ENCODE measurements around the gene RAB9A.

The RAB9A gene

DNA sequence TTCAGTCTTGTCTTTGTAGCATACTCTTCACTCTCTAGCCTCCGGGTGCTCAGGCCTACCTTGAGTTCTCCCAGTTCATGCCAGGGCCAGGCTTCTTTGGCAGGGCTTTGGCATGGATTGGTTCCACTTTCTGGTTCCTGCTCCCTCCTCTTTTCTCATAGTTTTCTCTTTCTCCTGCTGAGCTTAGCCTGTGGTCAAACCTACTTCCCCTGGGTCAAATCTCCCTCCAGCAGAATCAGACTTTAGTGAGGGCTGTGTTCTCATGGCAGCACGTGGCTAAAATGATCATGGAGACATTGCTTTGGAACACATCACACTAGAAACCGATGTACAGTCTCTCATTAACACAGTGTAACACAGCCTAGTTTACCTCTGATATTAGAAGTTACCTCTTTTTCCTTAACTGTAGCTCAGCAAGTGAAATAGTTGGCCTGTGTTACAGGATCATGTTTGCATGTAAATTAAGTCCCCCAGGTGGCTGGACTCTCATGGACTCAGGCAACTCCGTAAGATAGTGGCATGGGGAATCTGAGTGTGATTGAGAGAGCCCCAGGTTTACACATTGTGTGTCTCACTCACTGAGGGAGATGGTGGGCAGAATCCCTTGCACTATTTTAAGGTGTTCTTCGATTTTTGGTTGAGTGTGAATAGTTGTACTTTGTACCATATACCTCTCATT lies 13.3 kb downstream of the RAB9A start:
- no peak overlapping the region for H3K9ac ChIP-seq (ENCODE audit: low read length)
- DNase-seq: no peak
- no peak overlapping the region for H3K4me2 ChIP-seq (ENCODE audit: low read length, poor library complexity, severe bottlenecking)
- no peak overlapping the region for H2BK5ac ChIP-seq (ENCODE audit: low read depth, low read length, poor library complexity, severe bottlenecking)
- H3K4me3 ChIP-seq (ENCODE audit: insufficient read depth in 1 of 2, low read depth in 1 of 2, low read length in 2 of 2): no peak overlapping the region
- H4K8ac ChIP-seq (ENCODE audit: low read length): no peak overlapping the region
- no peak overlapping the region for H3K4ac ChIP-seq (ENCODE audit: low read depth in 1 of 2, low read length in 2 of 2)
- no peak overlapping the region for H3K23ac ChIP-seq (ENCODE audit: low read length in 2 of 2)
- no peaks in the 10 kb centered on the region for H3K27me3 ChIP-seq (ENCODE audit: control insufficient read depth in 1 of 2, insufficient read depth in 1 of 2, low read length in 2 of 2)
- no peak overlapping the region for H2BK15ac ChIP-seq (ENCODE audit: low read depth, poor library complexity, severe bottlenecking)
- no peak overlapping the region for H2BK12ac ChIP-seq (ENCODE audit: low read length in 2 of 2)
- peaks cover 0 to 21% of the 10 kb centered on the region in 2 experiments for H3K36me3 ChIP-seq (ENCODE audit: control insufficient read depth in 1 of 2, insufficient read depth in 2 of 2, low read depth in 1 of 2, low read length in 2 of 2)
- H2AK5ac ChIP-seq (ENCODE audit: low read length, severe bottlenecking): no peak overlapping the region
- H2AFZ ChIP-seq (ENCODE audit: low read depth, low read length): no peak overlapping the region
- H3K9me3 ChIP-seq (ENCODE audit: control insufficient read depth, low read length): no peaks in the 10 kb centered on the region
- H2BK120ac ChIP-seq (ENCODE audit: low read depth, low read length): no peak overlapping the region
- no peak overlapping the region for H3K27ac ChIP-seq (ENCODE audit: low read length, poor library complexity, severe bottlenecking)
- WGBS: 96% methylated on average over 4 of the region's 5 CpGs
- H4K91ac ChIP-seq (ENCODE audit: low read length): no peak overlapping the region
- no peaks in the 10 kb centered on the region for H3K79me1 ChIP-seq (replicated peaks; ENCODE audit: low read length, poor library complexity, severe bottlenecking)
- no peak overlapping the region for H3K18ac ChIP-seq (ENCODE audit: low read depth in 1 of 2, low read length in 2 of 2)
- H3K14ac ChIP-seq (ENCODE audit: low read length in 2 of 2): no peak overlapping the region
- peaks cover 3% of the 10 kb centered on the region for H3K4me1 ChIP-seq (ENCODE audit: control insufficient read depth, insufficient read depth, low read depth, low read length)

GRCh38 chrX:13703135-13703534 lies 14.2 kb downstream of the RAB9A start:
- no peak overlapping the region for H2AFZ ChIP-seq (ENCODE audit: low read depth, low read length)
- no peak overlapping the region for H3K18ac ChIP-seq (ENCODE audit: low read depth in 1 of 2, low read length in 2 of 2)
- H2BK12ac ChIP-seq (ENCODE audit: low read length in 2 of 2): no peak overlapping the region
- no peaks in the 10 kb centered on the region for H3K27me3 ChIP-seq (ENCODE audit: control insufficient read depth in 1 of 2, insufficient read depth in 1 of 2, low read length in 2 of 2)
- DNase-seq: no peak
- H2AK5ac ChIP-seq (ENCODE audit: low read length, severe bottlenecking): no peak overlapping the region
- no peak overlapping the region for H4K8ac ChIP-seq (ENCODE audit: low read length)
- no peak overlapping the region for H3K9ac ChIP-seq (ENCODE audit: low read length)
- peaks cover 3% of the 10 kb centered on the region for H3K4me1 ChIP-seq (ENCODE audit: control insufficient read depth, insufficient read depth, low read depth, low read length)
- 100% methylated on average over 1 of the region's 3 CpGs for WGBS
- no peak overlapping the region for H3K4ac ChIP-seq (ENCODE audit: low read depth in 1 of 2, low read length in 2 of 2)
- no peak overlapping the region for H2BK15ac ChIP-seq (ENCODE audit: low read depth, poor library complexity, severe bottlenecking)
- H4K91ac ChIP-seq (ENCODE audit: low read length): no peak overlapping the region
- no peaks in the 10 kb centered on the region for H3K79me1 ChIP-seq (replicated peaks; ENCODE audit: low read length, poor library complexity, severe bottlenecking)
- H3K23ac ChIP-seq (ENCODE audit: low read length in 2 of 2): no peak overlapping the region
- H3K4me2 ChIP-seq (ENCODE audit: low read length, poor library complexity, severe bottlenecking): no peak overlapping the region
- no peak overlapping the region for H3K27ac ChIP-seq (ENCODE audit: low read length, poor library complexity, severe bottlenecking)
- H3K4me3 ChIP-seq (ENCODE audit: insufficient read depth in 1 of 2, low read depth in 1 of 2, low read length in 2 of 2): no peak overlapping the region
- no peak overlapping the region for H2BK5ac ChIP-seq (ENCODE audit: low read depth, low read length, poor library complexity, severe bottlenecking)
- no peak overlapping the region for H2BK120ac ChIP-seq (ENCODE audit: low read depth, low read length)
- H3K36me3 ChIP-seq (ENCODE audit: control insufficient read depth in 1 of 2, insufficient read depth in 2 of 2, low read depth in 1 of 2, low read length in 2 of 2): peaks cover 0 to 30% of the 10 kb centered on the region in 2 experiments
- H3K14ac ChIP-seq (ENCODE audit: low read length in 2 of 2): no peak overlapping the region
- H3K9me3 ChIP-seq (ENCODE audit: control insufficient read depth, low read length): no peaks in the 10 kb centered on the region

DNA sequence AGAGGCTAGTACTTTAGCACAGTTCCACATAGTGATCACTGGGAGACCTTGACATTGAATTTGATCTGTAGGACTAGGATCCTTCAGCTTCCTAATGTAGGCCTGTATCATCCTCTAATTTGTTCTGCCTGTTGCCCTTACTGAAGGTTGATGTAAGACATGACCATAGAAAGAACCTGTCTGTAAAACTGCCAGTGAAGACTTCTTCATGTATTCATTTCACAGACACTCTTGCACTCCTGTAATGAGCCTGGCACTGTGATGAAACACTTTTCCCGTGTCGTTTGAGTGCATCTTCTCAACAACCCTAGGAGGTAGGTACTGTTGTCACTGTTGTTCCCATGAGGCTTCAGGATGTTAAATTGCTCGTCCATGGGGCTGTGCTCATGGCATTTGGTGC lies 14.7 kb downstream of the RAB9A start:
- WGBS: 100% methylated on average over 1 of the region's 3 CpGs
- H3K18ac ChIP-seq (ENCODE audit: low read depth in 1 of 2, low read length in 2 of 2): no peak overlapping the region
- no peak overlapping the region for H2AK5ac ChIP-seq (ENCODE audit: low read length, severe bottlenecking)
- H2BK15ac ChIP-seq (ENCODE audit: low read depth, poor library complexity, severe bottlenecking): no peak overlapping the region
- H2BK5ac ChIP-seq (ENCODE audit: low read depth, low read length, poor library complexity, severe bottlenecking): no peak overlapping the region
- H3K14ac ChIP-seq (ENCODE audit: low read length in 2 of 2): no peak overlapping the region
- DNase-seq: no peak
- H3K23ac ChIP-seq (ENCODE audit: low read length in 2 of 2): no peak overlapping the region
- no peaks in the 10 kb centered on the region for H3K27me3 ChIP-seq (ENCODE audit: control insufficient read depth in 1 of 2, insufficient read depth in 1 of 2, low read length in 2 of 2)
- H4K8ac ChIP-seq (ENCODE audit: low read length): no peak overlapping the region
- H3K9ac ChIP-seq (ENCODE audit: low read length): no peak overlapping the region
- H3K79me1 ChIP-seq (replicated peaks; ENCODE audit: low read length, poor library complexity, severe bottlenecking): no peaks in the 10 kb centered on the region
- H3K4me3 ChIP-seq (ENCODE audit: insufficient read depth in 1 of 2, low read depth in 1 of 2, low read length in 2 of 2): no peak overlapping the region
- no peak overlapping the region for H2BK120ac ChIP-seq (ENCODE audit: low read depth, low read length)
- no peak overlapping the region for H3K4ac ChIP-seq (ENCODE audit: low read depth in 1 of 2, low read length in 2 of 2)
- peaks cover 0 to 35% of the 10 kb centered on the region in 2 experiments for H3K36me3 ChIP-seq (ENCODE audit: control insufficient read depth in 1 of 2, insufficient read depth in 2 of 2, low read depth in 1 of 2, low read length in 2 of 2)
- no peaks in the 10 kb centered on the region for H3K9me3 ChIP-seq (ENCODE audit: control insufficient read depth, low read length)
- no peak overlapping the region for H2AFZ ChIP-seq (ENCODE audit: low read depth, low read length)
- no peak overlapping the region for H2BK12ac ChIP-seq (ENCODE audit: low read length in 2 of 2)
- no peak overlapping the region for H3K27ac ChIP-seq (ENCODE audit: low read length, poor library complexity, severe bottlenecking)
- H3K4me1 ChIP-seq (ENCODE audit: control insufficient read depth, insufficient read depth, low read depth, low read length): peaks cover 3% of the 10 kb centered on the region
- H4K91ac ChIP-seq (ENCODE audit: low read length): no peak overlapping the region
- H3K4me2 ChIP-seq (ENCODE audit: low read length, poor library complexity, severe bottlenecking): no peak overlapping the region

- Histone ChIP-seq H3K14ac (ENCODE audit: low read length in 2 of 2) (no peak overlapping the region), H4K8ac (ENCODE audit: low read length) (no peak overlapping the region), H4K91ac (ENCODE audit: low read length) (no peak overlapping the region), H3K27ac (ENCODE audit: low read length, poor library complexity, severe bottlenecking) (no peak overlapping the region), H3K18ac (ENCODE audit: low read depth in 1 of 2, low read length in 2 of 2) (no peak overlapping the region), H2BK120ac (ENCODE audit: low read depth, low read length) (no peak overlapping the region), H3K79me1 (replicated peaks; ENCODE audit: low read length, poor library complexity, severe bottlenecking) (peaks cover 1% of the 10 kb centered on the region), H3K4me3 (ENCODE audit: insufficient read depth in 1 of 2, low read depth in 1 of 2, low read length in 2 of 2) (no peak overlapping the region), H3K4me1 (ENCODE audit: control insufficient read depth, insufficient read depth, low read depth, low read length) (no peaks in the 10 kb centered on the region), H3K4me2 (ENCODE audit: low read length, poor library complexity, severe bottlenecking) (no peak overlapping the region), H3K9me3 (ENCODE audit: control insufficient read depth, low read length) (no peaks in the 10 kb centered on the region), H2BK5ac (ENCODE audit: low read depth, low read length, poor library complexity, severe bottlenecking) (no peak overlapping the region), H3K23ac (ENCODE audit: low read length in 2 of 2) (no peak overlapping the region), H2AK5ac (ENCODE audit: low read length, severe bottlenecking) (no peak overlapping the region), H2AFZ (ENCODE audit: low read depth, low read length) (no peak overlapping the region), H2BK15ac (ENCODE audit: low read depth, poor library complexity, severe bottlenecking) (no peak overlapping the region), H2BK12ac (ENCODE audit: low read length in 2 of 2) (no peak overlapping the region), H3K4ac (ENCODE audit: low read depth in 1 of 2, low read length in 2 of 2) (no peak overlapping the region), H3K9ac (ENCODE audit: low read length) (no peak overlapping the region), H3K36me3 (ENCODE audit: control insufficient read depth in 1 of 2, insufficient read depth in 2 of 2, low read depth in 1 of 2, low read length in 2 of 2) (peaks cover 9 to 78% of the 10 kb centered on the region in 2 experiments), H3K27me3 (ENCODE audit: control insufficient read depth in 1 of 2, insufficient read depth in 1 of 2, low read length in 2 of 2) (no peaks in the 10 kb centered on the region)
- DNase-seq: no peak
- WGBS: 97% methylated on average over 4 of the region's 4 CpGs
Measured at GRCh38 chrX:13711141-13711540, 22.2 kb downstream of the RAB9A start.
